ENCODE data around the gene DNASE1L3.

The DNASE1L3 gene

GRCh38 chr3:58154626-58155449 is 55.9 kb downstream of the DNASE1L3 start:
- no peak for DNase-seq

GRCh38 chr3:58153371-58153770 is 57.4 kb downstream of the DNASE1L3 start:
- DNase-seq: no peak

DNA sequence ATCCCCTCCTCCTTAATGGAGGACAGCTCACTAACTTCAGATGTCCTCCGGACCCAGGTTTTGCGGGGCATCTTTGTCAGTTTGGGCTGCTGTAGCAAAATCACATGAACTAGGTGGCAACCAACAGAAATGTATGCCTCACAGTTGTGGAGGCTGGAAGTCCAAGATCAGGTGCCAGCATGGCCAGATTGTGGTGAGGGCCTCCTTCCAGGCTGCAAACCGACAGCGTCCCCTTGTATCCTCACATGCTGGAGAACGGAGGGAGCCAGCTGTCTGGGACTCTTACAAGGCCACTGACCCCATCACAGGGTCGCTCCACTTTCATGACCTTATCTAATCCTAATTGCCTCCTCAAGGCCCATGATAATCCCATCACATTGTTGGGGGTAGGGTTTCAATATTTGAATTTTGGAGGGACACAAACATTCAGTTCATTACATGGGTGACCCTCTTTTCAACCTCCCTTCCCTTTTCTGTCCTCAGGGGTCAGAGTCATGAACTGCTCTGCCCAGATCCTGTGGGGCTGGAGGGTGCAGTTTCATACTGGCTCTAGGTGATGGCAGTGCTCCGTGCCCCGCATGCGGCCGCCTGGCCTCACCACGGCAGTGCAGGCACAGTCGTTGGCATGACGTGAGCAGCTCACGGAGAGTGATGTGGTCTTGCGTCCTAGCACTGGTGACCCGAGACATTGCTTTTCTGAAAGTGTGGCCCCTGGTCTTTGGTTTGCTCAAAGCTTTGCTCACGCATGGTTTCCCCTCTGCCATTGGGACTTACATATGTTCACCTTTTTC is 58.4 kb downstream of the DNASE1L3 start:
- DNase-seq: no peak

GRCh38 chr3:58151637-58152036 is 59.1 kb downstream of the DNASE1L3 start:
- DNase-seq: no peak

DNA sequence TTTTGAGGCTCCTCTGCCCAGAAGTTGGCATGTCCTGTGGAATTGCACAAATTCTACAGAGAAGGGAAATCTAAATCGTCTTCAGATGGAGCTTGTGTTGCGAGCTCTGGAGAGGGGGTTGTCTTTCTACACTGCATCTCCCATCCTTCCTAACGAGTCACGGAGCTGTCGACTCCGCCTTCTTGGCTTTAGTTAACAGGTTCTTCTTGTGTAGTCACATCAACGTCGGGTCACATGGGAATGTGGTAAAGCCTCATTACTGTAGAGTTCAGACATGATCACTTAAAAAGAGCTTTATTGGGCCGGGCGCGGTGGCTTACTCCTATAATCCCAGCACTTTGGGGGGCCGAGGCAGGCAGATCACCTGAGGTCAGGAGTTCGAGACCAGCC is 60.0 kb downstream of the DNASE1L3 start:
- no peak for DNase-seq

DNA sequence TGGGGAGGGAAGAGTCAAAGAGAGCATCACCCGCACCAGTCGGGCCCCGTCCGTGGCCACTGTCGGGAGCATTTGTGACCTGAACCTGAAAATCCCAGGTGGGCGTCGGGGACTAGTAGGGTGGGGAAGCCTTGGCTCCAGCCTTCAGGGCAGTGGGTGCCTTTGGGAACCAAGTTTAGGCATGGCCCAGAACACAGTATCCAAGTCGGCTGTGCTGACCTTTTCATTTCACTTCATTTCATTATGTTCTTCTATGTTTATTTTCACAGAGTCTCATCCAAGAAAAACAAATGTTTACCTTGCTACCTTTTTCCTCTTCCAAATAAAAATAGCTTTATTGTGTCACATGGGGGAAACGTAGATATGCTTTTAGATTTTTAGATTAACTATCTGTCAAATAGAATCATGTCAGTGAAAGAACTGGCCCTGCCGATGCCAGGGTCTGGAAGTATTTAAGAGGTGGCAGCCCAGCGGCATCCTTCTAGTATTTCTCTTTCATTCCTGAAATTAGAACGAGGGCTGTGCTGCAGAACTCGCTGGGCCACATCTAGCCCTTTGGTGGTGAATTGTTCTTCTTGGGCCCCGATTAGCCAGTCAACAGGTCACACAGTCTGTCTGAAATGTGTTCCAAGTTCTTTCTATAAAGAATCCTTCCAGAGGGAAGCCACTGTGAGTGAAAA is 60.5 kb downstream of the DNASE1L3 start:
- no peak for DNase-seq

DNA sequence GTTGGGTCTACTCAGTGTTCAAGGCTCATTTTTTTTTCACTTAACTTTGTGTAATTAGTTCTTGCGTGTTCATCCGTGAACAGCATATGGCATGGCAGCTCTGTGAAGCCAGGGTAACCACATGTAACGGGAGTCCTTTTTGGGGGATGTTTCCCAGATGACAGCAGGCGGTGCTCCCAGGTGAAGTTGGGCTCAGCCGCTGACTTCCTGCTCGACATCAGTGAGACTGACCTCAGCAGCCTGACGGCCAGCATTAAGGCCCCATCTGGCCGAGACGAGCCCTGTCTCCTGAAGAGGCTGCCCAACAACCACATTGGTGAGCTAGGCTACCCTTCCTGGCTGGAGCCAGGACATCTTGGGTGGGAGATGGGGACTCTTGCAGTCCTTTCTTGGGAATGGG is 62.7 kb downstream of the DNASE1L3 start:
- DNase-seq: no peak

DNA sequence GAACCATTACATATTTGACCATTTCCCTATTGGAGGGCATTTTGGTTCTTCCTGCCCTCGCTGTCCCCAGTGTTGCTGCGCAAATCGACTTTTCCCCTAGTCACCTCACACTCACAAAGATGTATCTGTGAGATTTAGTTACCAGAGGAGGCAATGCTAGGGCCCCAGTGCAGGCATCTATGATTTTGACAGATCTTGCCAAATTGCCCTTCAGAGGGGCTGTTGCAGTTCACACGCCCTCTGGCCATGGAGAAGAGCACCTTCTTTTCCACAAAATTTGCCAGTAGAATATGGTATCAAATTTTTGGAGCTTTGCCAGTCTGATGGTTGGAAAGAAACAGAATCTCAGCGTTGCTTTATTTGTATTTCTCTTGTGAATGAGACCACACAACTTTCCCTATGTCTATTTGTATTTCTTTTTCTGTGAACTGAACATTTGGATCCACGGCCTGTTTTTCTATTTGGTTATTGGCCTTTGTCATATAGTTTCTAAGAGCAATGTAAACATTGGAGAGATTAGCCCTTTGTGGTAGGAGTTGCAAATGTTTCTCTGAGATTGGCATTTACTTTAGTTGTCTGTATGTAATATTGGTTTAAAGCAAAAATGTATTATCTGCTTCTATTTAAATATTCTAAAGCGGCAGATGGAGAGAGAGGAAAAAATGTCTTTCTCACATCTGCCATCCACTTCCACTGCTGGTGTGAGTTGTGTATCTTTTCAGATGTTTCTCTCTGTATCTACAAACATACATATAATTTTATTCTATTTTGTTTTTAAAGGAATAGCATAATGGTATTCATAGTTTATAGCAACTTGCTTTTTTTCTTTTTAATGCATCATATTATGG is 66.1 kb downstream of the DNASE1L3 start:
- no peak for DNase-seq

DNA sequence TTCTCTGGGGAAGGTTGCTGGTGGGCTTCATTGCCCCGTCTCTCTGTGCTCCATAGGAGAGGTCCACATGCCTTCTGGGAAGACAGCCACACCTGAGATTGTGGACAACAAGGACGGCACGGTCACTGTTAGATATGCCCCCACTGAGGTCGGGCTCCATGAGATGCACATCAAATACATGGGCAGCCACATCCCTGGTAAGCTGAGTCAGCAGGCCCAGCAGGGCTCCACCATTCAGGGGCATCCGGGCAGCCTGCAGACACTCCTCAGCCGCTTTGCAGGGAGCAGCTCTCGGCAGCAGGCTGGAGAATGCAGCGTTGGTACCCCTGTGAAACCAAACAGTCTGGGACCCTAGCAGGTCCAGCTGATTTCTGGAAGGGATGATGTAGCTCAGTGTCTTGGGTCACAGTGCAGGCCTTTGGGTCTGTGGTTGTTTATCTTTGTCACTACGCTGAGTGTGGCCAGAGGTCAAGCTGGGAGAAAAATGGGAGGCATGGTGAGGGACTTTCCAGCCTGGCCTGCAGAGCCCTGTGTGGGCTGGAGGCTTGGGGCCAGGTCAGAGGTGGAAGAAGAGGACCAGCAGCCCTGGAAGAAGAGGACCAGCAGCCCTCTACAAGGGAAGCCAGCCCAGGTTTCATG is 67.2 kb downstream of the DNASE1L3 start:
- no peak for DNase-seq
